Cortex of kidney (tissue), 1 donor: ENCODE data around the gene APOC3.

Experiments used
- DNase-seq: peaks from one replicate; lab custom pipeline; 2025; lab: John Stamatoyannopoulos, UW

The APOC3 gene

DNA sequence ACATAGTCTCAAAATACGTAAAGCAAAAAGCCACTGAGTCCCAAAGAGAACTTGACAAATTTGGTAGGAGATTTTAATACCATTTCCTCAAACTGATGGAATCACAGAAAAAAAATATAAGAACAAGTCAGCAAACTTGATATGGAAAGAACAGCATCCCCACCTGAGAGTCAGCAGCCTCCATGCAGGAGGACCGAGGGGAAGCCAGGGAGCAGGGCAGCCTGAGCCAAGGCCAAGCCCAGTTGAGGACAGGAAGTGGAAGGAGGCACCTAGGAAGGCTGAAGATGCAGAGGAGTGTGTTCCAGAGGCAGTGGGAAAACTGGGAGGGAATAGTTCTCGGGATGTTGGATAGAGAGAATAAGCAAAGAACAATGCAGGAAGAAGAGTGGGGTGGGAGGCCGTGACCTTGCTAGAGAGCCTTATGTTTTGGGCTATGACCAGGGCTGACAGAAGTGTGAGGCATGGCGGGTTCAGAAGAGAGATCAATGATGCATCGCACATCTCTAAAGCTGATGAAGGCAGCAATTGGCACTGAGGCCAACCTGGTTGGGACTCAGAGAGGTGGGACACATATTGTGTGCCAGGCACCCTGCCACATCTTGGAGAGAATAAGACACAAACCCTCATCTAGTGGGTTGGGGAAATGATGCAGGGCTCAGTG is 22.0 kb upstream of the APOC3 start:
- DNase-seq = no peak

GRCh38 chr11:116808262-116809175 is 21.2 kb upstream of the APOC3 start:
- DNase-seq = no peak

- no peak for DNase-seq
Measured at GRCh38 chr11:116811194-116811593, 18.5 kb upstream of the APOC3 start.

DNA sequence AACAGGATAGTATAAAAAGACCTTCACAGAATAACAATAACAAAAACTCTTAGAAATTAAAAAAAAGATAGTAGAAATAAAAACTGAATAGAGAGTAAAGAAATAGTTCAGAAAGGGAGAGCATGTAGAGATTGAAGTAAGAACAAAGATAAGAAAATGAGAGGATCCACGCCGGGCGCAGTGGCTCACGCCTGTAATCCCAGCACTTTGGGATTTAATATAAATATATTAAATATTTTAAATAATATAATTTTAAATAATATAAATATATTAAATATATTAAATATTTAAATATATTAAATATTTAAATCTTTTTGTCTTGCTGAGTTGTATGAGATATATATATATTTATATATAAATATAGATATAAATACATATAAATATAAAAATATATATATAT is 17.6 kb upstream of the APOC3 start:
- DNase-seq = no peak

- DNase-seq = no peak
Measured at GRCh38 chr11:116813170-116813569, 16.5 kb upstream of the APOC3 start.

GRCh38 chr11:116813781-116814471 is 15.8 kb upstream of the APOC3 start:
- DNase-seq = no peak

DNA sequence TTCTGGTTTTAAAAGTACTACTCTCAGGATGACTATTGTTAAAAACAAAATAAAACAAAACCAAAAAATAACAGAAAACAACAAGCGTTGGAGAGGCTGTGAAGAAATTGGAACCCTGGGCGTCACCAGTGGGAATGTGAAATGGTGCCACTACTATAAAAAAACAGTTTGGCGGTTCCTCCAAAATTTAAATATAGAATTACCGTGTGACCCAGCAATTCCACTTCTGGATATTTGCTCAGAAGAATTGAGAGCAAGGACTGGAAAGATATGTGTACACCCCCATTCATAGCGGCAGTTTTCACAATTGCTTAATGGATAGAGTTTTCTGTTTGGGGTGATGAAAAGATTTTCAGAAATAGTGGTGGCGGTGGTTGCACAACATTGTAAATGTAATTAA is 15.2 kb upstream of the APOC3 start:
- no peak for DNase-seq

- DNase-seq = no peak
Measured at GRCh38 chr11:116819049-116819448, 10.7 kb upstream of the APOC3 start.

GRCh38 chr11:116821050-116821918 is 8.4 kb upstream of the APOC3 start:
- DNase-seq = no peak

DNA sequence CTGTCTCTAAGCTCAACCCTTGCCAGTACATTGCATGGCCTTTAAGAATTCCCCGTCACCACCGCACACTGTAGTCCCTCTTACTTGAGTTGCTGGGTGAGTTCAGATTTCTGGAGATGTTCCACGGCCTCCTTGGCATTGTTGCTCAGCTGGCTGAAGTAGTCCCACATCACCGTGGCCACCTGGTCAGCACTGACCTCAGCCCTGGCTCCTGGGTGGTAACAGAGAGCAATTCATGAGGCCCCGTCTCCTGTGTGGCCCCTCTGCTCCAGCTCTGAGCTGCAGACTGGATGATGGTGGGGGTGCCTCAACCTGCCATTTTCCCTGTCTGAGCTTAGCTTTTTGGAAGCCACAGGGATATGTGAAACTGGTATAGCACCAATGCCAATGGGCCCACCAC is 7.1 kb upstream of the APOC3 start:
- DNase-seq = no peak

GRCh38 chr11:116823031-116823843 is 6.5 kb upstream of the APOC3 start, which contains the start of gene APOA4:
Gene APOA4, minus strand, starts transcription at chr11:116823304. Its CDS starts 113 bp downstream, at chr11:116823191.
- DNase-seq = no peak

GRCh38 chr11:116825434-116825833 is 4.3 kb upstream of the APOC3 start:
- no peak for DNase-seq

GRCh38 chr11:116825854-116826750 is 3.6 kb upstream of the APOC3 start:
- DNase-seq = no peak

DNA sequence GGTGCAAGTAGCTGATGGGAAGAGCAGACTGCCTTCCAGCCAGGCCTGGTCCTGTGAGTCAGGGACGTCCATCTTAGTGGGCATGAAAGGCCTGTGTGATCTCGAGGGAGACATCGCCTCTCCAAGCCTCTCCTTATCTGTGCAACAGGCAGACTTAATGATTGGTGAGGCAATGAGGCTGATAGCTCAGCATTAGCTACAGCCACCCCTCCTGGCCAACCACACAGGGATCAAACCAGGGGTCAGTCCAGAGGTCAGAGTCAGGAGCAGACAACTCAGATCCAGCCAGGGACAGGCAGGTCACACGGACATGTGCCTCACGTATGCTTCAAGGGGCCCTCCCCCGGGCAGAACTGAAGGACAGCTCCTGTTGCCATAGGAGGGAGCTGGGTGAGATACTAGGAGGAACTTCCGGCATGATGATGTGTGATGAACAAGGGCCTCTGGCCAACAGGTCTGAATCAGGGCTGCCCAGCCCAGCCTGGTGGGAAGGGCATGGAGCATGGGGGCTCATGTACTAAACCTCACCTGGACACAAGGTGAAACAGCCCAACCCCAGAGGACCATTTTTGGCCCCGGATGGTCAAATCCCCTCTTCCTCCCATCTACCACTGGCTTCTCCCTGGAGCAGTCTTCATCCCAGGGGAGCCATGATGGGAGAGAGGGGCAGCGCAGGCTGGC is 2.8 kb upstream of the APOC3 start:
- no peak for DNase-seq

GRCh38 chr11:116827461-116827860 is 2.2 kb upstream of the APOC3 start:
- DNase-seq = no peak

DNA sequence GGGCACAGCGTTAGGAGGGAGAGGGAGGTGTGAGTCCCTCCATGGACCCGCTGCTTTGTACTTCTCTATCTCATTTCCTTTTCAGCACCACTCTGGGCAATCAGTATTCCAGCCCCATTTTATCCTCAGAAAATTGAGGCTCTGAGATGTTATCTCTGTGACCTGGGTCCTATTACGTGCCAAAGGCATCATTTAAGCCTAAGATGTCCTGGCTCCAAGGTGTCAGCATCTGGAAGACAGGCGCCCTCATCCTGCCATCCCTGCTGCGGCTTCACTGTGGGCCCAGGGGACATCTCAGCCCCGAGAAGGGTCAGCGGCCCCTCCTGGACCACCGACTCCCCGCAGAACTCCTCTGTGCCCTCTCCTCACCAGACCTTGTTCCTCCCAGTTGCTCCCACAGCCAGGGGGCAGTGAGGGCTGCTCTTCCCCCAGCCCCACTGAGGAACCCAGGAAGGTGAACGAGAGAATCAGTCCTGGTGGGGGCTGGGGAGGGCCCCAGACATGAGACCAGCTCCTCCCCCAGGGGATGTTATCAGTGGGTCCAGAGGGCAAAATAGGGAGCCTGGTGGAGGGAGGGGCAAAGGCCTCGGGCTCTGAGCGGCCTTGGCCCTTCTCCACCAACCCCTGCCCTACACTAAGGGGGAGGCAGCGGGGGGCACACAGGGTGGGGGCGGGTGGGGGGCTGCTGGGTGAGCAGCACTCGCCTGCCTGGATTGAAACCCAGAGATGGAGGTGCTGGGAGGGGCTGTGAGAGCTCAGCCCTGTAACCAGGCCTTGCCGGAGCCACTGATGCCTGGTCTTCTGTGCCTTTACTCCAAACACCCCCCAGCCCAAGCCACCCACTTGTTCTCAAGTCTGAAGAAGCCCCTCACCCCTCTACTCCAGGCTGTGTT is 829 bp upstream of the APOC3 start:
- no peak for DNase-seq

- DNase-seq = no peak
Measured at GRCh38 chr11:116830184-116830912, 641 bp downstream of the APOC3 start.
